Loucy (cell line): ENCODE results near the gene CDC42BPA.

ENCODE experiments used
- H2AFZ ChIP-seq: fragments of 200-600 bp; sonication (generic); 2 replicates; pipeline ENCODE4 v1.6.0; 2016; ENCODE audit warnings: antibody characterized with exemption, mild to moderate bottlenecking, low read length, moderate library complexity
- H3F3A ChIP-seq: fragments of 200-600 bp; 2 replicates; pipeline ENCODE4 v1.6.0; 2016; ENCODE audit warnings: antibody characterized with exemption, low read depth, mild to moderate bottlenecking
- H3K27me3 ChIP-seq: fragments of 200-600 bp; sonication (generic); 2 replicates; pipeline ENCODE4 v1.6.1; 2014; ENCODE audit warnings: low read length, mild to moderate bottlenecking; ENCODE audit not compliant: insufficient read depth, poor library complexity, severe bottlenecking
- H3K36me3 ChIP-seq: fragments of 200-600 bp; sonication (generic); 2 replicates; pipeline ENCODE4 v1.6.1; 2016; ENCODE audit warnings: low read length; ENCODE audit not compliant: insufficient read depth
- H3K4me1 ChIP-seq: fragments of 200-600 bp; sonication (generic); 2 replicates; pipeline ENCODE4 v1.5.1; 2014; ENCODE audit warnings: low read length, mild to moderate bottlenecking; ENCODE audit not compliant: insufficient read depth, poor library complexity, severe bottlenecking
- H3K4me2 ChIP-seq: fragments of 200-600 bp; sonication (generic); 2 replicates; pipeline ENCODE4 v1.6.0; 2014; ENCODE audit warnings: antibody characterized with exemption, low read length, low read depth, mild to moderate bottlenecking; ENCODE audit not compliant: poor library complexity, severe bottlenecking
- H3K4me3 ChIP-seq: fragments of 200-600 bp; sonication (generic); 2 replicates; pipeline ENCODE4 v1.5.1; 2014; ENCODE audit warnings: low read length, mild to moderate bottlenecking, mixed read lengths; ENCODE audit not compliant: poor library complexity, severe bottlenecking
- H3K79me2 ChIP-seq: fragments of 200-600 bp; sonication (generic); 2 replicates; pipeline ENCODE4 v1.6.1; 2014; ENCODE audit warnings: low read length; ENCODE audit not compliant: insufficient read depth
- H3K9ac ChIP-seq: fragments of 200-600 bp; sonication (generic); 2 replicates; pipeline ENCODE4 v1.6.0; 2014; ENCODE audit warnings: mild to moderate bottlenecking, low read depth, low read length, moderate library complexity; ENCODE audit not compliant: poor library complexity, severe bottlenecking
- H3K9me2 ChIP-seq: fragments of 200-600 bp; sonication (generic); replicated peaks from 2 replicates; pipeline ENCODE4 v1.6.1; 2016; ENCODE audit warnings: low read depth, low read length, mixed read lengths
- H3K9me3 ChIP-seq: fragments of 200-600 bp; sonication (generic); 2 replicates; pipeline ENCODE4 v1.6.1; 2014; ENCODE audit warnings: mild to moderate bottlenecking, antibody characterized with exemption, low read length, low read depth; ENCODE audit not compliant: insufficient read depth
- H4K20me1 ChIP-seq: fragments of 200-600 bp; sonication (generic); 2 replicates; pipeline ENCODE4 v1.6.0; 2014; ENCODE audit warnings: antibody characterized with exemption, low read length, mild to moderate bottlenecking; ENCODE audit not compliant: insufficient read depth, poor library complexity, severe bottlenecking
- CTCF ChIP-seq: fragments of 200-600 bp; sonication (generic); conservative IDR thresholded peaks from 2 replicates; pipeline ENCODE4 v1.5.1; 2014; ENCODE audit warnings: mild to moderate bottlenecking, antibody characterized with exemption, low read length
- EZH2phosphoT487 ChIP-seq: fragments of 200-600 bp; IDR thresholded peaks from 2 replicates; pipeline ENCODE4 v1.6.1; 2018; ENCODE audit warnings: antibody characterized with exemption, mild to moderate bottlenecking, moderate library complexity, borderline replicate concordance

CDC42BPA gene

GRCh38 chr1:226950871-226951270 is 367.4 kb downstream of the CDC42BPA start:
- H4K20me1 ChIP-seq = no peaks in the 10 kb centered on the region
- H3K9me2 ChIP-seq = no peaks in the 10 kb centered on the region
- H3K9ac ChIP-seq = no peak overlapping the region
- no peak overlapping the region for H3K4me2 ChIP-seq
- no peaks in the 10 kb centered on the region for H3K9me3 ChIP-seq
- H2AFZ ChIP-seq = no peak overlapping the region
- H3F3A ChIP-seq = no peaks in the 10 kb centered on the region
- no peak overlapping the region for H3K4me3 ChIP-seq
- TF ChIP-seq EZH2phosphoT487 (no peak), CTCF (no peak)
- peaks cover 9% of the 10 kb centered on the region for H3K4me1 ChIP-seq
- peaks cover 65% of the 10 kb centered on the region; the same call in 1 of the 2 replicates for H3K79me2 ChIP-seq
- no peaks in the 10 kb centered on the region for H3K27me3 ChIP-seq
- H3K36me3 ChIP-seq = no peaks in the 10 kb centered on the region

DNA sequence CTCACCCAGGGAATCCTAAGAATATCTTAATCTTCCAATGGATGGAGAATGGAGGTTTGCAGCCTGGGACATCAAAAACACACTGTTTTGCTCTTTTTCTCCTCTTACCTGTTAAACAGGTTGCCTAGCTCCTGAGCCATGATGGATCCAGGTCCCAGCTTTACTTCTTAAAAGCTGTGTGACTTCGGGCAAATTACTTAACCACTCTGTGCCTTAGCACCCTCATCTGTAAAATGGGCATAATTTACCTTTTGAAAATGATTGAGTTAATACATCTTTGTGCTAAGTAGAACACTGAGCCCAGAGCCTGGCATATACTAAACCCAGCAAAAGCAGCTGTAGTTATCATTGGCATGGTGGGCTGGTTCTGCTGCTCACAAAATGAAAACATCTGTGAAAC is 368.0 kb downstream of the CDC42BPA start:
- Histone ChIP-seq H3K4me2 (no peak overlapping the region), H2AFZ (no peak overlapping the region), H3K4me3 (no peak overlapping the region), H3K36me3 (no peaks in the 10 kb centered on the region), H3F3A (no peaks in the 10 kb centered on the region), H3K9ac (no peak overlapping the region), H4K20me1 (no peaks in the 10 kb centered on the region), H3K4me1 (peaks cover 15% of the 10 kb centered on the region), H3K9me2 (no peaks in the 10 kb centered on the region), H3K79me2 (peaks cover 70% of the 10 kb centered on the region; the same call in 1 of the 2 replicates), H3K9me3 (no peaks in the 10 kb centered on the region), H3K27me3 (no peaks in the 10 kb centered on the region)
- no peak for TF ChIP-seq EZH2phosphoT487
- TF ChIP-seq CTCF = no peak

- TF ChIP-seq CTCF = no peak
- TF ChIP-seq EZH2phosphoT487 = no peak
- Histone ChIP-seq H3K4me3 (no peak overlapping the region), H3K79me2 (peaks cover 69% of the 10 kb centered on the region; the same call in 1 of the 2 replicates), H4K20me1 (no peaks in the 10 kb centered on the region), H3K4me1 (peaks cover 21% of the 10 kb centered on the region), H3K9me3 (no peaks in the 10 kb centered on the region), H3K4me2 (no peak overlapping the region), H3K9me2 (no peaks in the 10 kb centered on the region), H2AFZ (no peak overlapping the region), H3K27me3 (no peaks in the 10 kb centered on the region), H3K36me3 (no peaks in the 10 kb centered on the region), H3F3A (no peaks in the 10 kb centered on the region), H3K9ac (no peak overlapping the region)
These were observed 368.9 kb downstream of the CDC42BPA start for GRCh38 chr1:226949401-226949800.
